ENCODE data around the gene TF. TPM values are rescaled to one million over a fixed set of nuclear protein-coding genes. Genes with fewer than 3 reads are reported as not detected.
"Not testable (repeated sequence)": the region's sequence is repeated elsewhere in the genome, so short reads cannot be mapped to it uniquely, and the experiment has no call there.

The TF gene
- under 0.01 and 0.43 TPM in 2 replicates for total RNA-seq

DNA sequence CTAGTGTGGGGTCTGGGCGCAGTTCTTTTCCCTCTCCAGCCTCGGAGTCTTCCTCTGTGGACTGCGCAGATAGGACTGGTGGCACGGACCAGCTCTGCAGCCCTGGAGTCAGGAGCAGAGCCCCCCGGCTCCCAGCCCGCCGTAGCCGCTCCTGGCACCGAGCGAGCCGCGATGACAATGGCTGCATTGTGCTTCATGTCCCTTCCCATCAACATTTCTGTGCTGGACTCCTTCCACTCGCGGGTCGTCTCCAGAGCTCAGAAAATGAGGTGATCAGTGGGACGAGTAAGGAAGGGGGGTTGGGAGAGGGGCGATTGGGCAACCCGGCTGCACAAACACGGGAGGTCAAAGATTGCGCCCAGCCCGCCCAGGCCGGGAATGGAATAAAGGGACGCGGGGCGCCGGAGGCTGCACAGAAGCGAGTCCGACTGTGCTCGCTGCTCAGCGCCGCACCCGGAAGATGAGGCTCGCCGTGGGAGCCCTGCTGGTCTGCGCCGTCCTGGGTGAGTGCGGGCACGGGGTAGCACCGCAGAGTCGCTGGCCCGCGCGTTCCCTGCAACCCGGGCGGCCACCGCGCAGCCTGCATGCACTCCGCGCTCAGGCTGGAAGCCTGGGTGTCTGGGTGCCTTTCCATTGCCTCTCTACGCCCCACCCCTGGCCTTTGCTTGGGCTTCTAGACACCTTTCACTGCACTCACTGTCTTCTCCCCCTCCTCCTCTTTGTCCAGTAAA is at the start of gene TF:
TSS of gene TF (plus strand) at position 413 of the 731 bp plus-strand sequence. CDS start at position 461, 48 bp downstream.
- intact Hi-C loops (cut with micrococcal nuclease), result no loop called here

DNA sequence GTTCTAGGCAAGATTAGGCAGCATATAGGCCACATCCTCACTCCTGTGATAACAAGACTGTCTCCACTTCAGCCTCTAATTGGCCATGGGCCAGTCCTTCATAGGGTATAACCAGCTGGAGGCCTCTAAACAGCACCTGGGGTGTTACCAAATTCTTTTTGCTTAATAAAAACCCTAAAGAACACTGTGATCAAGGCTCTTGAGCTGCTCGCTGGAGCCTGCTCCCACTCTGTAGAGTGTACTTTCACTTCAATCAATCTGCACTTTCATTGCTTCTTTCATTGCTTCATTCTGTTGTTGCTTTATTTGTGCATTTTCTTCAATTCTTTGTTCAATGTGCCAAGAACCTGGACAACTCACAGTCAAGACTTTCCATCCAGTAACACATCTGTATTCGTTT is 48.2 kb upstream of the TF start:
- intact Hi-C loops (cut with micrococcal nuclease), result no loop called here

- intact Hi-C loops (cut with micrococcal nuclease), result no loop called here
Observed at GRCh38 chr3:133699467-133699866, 46.7 kb upstream of the TF start.

DNA sequence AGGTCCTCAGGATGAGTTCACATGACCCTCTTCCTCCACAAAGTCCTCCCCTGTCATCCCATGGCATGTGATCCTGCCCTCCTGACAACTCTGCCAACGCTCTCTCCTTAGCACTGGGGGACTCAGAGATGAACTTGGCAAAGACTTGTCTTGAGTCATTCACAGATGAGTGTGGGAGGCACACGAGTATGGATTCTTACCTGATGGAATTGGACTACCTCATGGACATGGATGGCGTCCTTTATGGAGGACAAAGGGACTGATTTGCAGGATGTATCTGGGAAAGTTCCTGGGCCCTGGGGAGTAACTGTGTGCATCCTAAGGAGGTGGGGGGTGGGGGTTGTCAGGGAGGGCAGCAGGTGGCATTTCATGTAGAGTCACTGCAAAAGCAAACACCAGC is 46.3 kb upstream of the TF start:
- intact Hi-C loops (cut with micrococcal nuclease), result no loop called here

DNA sequence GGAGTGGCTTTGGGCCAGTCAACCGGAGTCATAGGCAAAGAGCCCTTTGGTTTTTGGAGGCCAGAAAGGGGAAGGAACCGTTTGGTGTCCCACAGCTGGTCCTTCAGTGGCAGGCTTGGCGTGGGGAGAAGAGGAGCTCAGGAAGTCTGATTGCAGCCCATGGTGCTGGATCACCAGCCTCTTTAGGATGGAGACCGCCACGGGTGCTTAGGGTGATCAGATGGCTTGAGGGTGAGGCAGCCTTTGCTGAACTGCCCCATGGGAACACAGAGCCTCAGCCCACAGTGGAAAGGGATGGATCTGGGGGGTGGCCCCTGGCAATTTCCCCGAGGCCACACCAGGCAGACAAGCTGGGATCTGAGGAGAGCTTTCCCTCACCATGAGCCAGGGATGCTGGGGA is 45.8 kb upstream of the TF start:
- intact Hi-C loops (cut with micrococcal nuclease), result no loop called here

- intact Hi-C loops (cut with micrococcal nuclease), result no loop called here
Observed at GRCh38 chr3:133701435-133702358, 44.5 kb upstream of the TF start.

DNA sequence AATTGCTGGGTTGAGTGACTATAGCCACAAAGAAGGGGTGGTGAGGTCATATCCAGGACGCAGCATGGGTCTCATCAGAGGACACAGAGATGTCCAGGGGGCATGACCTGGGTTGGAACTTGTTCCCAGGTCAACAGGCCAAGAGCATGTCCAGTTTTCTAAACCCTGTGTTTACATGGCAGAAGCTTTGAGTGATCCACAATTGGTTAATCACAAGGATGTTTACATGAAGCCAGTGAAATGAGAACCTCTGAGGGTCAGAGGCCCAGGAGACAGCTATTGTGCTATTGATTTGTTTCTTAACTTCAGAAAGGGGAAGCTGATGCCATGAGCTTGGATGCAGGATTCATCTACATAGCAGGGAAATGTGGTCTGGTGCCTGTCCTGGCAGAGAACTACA is 42.3 kb upstream of the TF start:
- intact Hi-C loops (cut with micrococcal nuclease), result no loop called here

- intact Hi-C loops (cut with micrococcal nuclease), result no loop called here
Observed at GRCh38 chr3:133706033-133706432, 40.2 kb upstream of the TF start.

DNA sequence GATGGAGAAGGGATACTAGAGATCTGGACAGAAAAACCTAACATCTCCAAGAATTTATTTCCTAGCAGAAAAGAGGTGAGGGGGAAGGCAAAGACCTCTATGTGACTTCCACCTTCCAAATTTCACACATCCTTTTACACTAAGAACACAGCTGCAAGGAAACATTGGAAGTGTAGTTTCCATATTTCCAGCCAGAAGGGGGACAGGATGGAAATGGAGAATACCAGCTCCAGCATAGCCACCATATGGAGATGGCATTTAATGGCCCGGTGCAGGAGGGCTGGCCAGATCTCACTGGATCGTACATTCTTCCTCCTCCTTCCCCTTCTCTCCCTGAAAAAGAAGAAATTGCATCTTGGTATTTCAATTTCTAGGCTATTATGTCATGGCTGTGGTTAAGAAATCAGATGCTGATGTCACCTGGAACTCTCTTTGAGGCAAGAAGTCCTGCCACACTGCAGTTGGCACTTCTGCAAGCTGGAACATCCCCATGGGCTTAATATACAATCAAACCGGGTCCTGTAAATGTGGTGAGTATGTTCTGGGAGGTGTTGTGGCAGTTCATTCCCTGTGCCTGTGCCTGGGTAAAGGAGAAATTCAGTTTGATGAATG is 36.9 kb upstream of the TF start:
- intact Hi-C loops (cut with micrococcal nuclease), result no loop called here

DNA sequence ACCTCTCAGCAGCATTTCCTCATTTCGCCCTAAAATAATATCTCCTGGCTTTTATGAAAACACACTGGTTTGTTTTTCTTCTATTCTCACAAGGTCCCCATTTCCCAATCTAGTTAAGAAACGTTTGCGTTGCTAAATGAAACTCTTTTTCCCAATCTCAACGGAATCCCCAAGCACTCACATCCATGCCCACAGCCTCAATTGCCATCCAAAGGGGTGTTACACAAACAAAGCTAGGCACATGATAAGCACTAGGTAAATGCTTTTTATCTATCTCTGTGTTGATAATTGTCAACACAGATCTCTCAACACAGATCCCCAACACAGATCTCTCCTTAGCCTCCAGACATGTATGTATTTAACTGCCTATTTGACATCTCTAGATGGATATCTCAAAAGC is 35.2 kb upstream of the TF start:
- intact Hi-C loops (cut with micrococcal nuclease), result no loop called here

- intact Hi-C loops (cut with micrococcal nuclease), result no loop called here
Observed at GRCh38 chr3:133712017-133712416, 34.2 kb upstream of the TF start.

GRCh38 chr3:133713347-133713746 is 32.8 kb upstream of the TF start:
- intact Hi-C loops (cut with micrococcal nuclease), result no loop called here

- intact Hi-C loops (cut with micrococcal nuclease), result no loop called here
Observed at GRCh38 chr3:133717424-133717823, 28.8 kb upstream of the TF start.

GRCh38 chr3:133722935-133723334 is 23.3 kb upstream of the TF start:
- intact Hi-C loops (cut with micrococcal nuclease), result no loop called here

- intact Hi-C loops (cut with micrococcal nuclease), result no loop called here
Observed at GRCh38 chr3:133730993-133731392, 15.2 kb upstream of the TF start.

- intact Hi-C loops (cut with micrococcal nuclease), result not testable (repeated sequence)
Observed at GRCh38 chr3:133732231-133732630, 14.0 kb upstream of the TF start.

DNA sequence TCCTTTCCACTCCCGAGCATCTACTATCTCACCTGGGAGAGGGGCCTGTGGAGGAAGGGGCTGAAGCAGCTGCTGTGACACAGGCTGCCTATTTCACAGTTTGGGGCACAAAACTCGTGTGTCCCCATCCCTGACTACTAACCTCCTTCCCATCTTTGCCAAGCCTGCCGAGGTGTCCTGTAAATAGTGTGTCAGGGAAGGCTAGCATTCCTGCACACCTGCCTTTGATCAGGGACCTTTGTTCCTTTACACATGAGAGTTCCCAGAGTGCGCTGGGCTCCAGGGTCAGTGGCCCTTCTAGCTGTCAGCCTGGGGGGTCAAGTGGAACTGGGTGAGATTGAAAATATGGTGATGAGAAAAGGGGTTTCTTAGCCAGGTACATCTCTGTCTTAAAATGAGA is 13.0 kb upstream of the TF start:
- intact Hi-C loops (cut with micrococcal nuclease), result no loop called here

DNA sequence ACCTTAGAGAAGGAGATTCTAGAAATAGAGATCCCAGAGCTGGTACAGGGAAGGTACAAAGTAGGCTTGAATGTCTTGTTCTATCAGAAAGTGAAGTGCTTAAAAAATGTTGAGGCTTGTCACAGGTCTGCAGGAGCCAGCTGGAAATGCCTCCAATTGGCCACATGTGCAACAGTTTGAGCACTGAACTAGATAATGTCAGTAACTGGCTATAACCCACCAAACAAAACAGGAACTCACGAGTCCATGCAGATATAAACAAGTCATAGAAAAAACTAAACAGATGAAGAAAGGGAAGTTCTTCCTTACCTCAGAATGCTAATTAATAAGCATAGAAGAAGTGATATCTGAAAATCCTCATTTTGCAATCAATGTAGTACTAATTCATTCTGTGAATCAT is 11.9 kb upstream of the TF start:
- intact Hi-C loops (cut with micrococcal nuclease), result no loop called here

DNA sequence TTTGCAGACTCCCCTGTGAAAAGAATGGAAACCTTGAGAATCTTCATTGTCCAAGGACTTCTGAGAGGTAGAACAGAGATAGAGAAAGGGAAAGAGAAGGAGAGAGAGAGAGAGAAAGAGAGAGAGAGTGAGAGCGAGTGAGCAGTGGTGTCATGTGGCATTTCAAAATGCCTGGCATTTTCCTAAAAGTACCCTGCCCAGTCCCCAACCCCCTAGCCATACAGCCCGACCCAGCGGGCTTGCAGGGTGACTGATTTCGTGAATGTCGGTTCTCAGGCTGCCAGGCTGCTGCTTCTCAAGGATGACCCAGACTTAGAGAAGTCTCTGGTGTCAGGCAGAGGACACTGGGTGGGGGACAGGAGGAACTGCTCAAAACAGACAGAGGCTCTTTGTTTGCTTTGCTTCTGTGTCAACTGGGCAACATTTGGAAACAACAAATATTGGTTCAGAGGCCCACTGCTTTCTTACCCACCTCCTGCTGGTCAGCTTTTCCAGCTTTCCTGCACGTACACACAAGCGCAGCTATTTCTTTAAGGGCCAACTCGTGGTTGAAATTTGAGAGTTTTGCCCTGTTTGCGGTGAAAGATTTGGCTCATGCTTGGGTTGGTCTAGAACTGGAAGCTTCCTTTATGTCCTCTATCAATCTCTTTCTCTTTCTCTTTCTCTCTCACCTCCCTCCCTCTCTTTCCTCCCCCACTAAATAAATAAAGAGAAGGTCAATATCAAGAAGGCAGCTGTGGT is 3.7 kb upstream of the TF start:
- intact Hi-C loops (cut with micrococcal nuclease), result no loop called here

- intact Hi-C loops (cut with micrococcal nuclease), result no loop called here
Observed at GRCh38 chr3:133744241-133744640, 2.0 kb upstream of the TF start.

DNA sequence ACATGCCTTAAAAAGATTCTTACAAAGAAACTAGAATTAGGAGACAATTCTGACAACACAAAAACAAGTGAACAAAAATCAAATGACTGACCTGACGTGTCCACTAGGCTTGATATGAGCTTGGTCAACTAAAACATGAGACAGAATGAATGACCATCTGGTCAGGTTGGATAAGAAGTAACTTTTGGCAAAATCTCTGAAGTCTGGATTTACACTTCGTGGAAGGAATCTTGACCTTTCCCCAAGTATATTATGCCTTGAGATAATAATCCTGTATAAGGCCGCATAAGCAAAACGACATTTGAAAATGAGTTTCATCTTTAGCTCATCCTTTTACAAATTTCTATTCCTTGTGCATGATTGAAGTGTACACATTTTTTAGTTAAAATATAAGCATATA is 1.1 kb upstream of the TF start:
- intact Hi-C loops (cut with micrococcal nuclease), result no loop called here

GRCh38 chr3:133746712-133747066 is 496 bp downstream of the TF start:
- intact Hi-C loops (cut with micrococcal nuclease), result no loop called here
